Endothelial cell of umbilical vein (primary cell): ENCODE measurements around the gene YTHDF2.

Source experiments
- CTCF ChIP-seq, 2 donors: IDR thresholded peaks; 1 replicate in 1 of 2; 2 replicates in 1 of 2; pipeline ENCODE4 v1.5.1; 2011; ENCODE audit warnings: low read length in 2 of 2, mild to moderate bottlenecking in 2 of 2, moderate library complexity in 2 of 2, control low read depth in 1 of 2, inconsistent platforms in 1 of 2, low read depth in 1 of 2; ENCODE audit not compliant: insufficient read depth in 1 of 2; ENCODE audit errors: extremely low read depth in 1 of 2
- EZH2 ChIP-seq: IDR thresholded peaks from 2 replicates; pipeline ENCODE4 v1.6.1; 2012; ENCODE audit warnings: borderline replicate concordance, low read depth, mild to moderate bottlenecking, moderate library complexity, low read length, inconsistent platforms; ENCODE audit not compliant: severe bottlenecking
- FOS ChIP-seq: IDR thresholded peaks from 2 replicates; pipeline ENCODE4 v1.6.1; 2011; ENCODE audit warnings: mild to moderate bottlenecking, low read length, moderate library complexity, borderline replicate concordance; ENCODE audit not compliant: insufficient read depth
- GATA2 ChIP-seq: IDR thresholded peaks from 2 replicates; pipeline ENCODE4 v1.7.0; 2011; ENCODE audit warnings: low read depth, mild to moderate bottlenecking, moderate library complexity, mixed read lengths, low read length; ENCODE audit not compliant: insufficient read length, insufficient read depth
- JUN ChIP-seq: IDR thresholded peaks from 2 replicates; pipeline ENCODE4 v1.6.1; 2011; ENCODE audit warnings: borderline replicate concordance, low read depth; ENCODE audit not compliant: insufficient read length, insufficient read depth
- MAX ChIP-seq: IDR thresholded peaks from 2 replicates; pipeline ENCODE4 v1.6.1; 2011; ENCODE audit not compliant: insufficient read depth, insufficient read length
- POLR2A ChIP-seq: IDR thresholded peaks from 2 replicates; pipeline ENCODE4 v1.6.1; 2012; ENCODE audit warnings: low read depth, mild to moderate bottlenecking, control low read depth, low read length
- POLR2AphosphoS5 ChIP-seq: IDR thresholded peaks from 2 replicates; pipeline ENCODE4 v1.6.1; 2012; ENCODE audit warnings: low read depth, mild to moderate bottlenecking, control low read depth, low read length, moderate library complexity; ENCODE audit not compliant: insufficient read depth

- TF ChIP-seq CTCF (IDR thresholded peaks at IDR 0.05; ENCODE audit: extremely low read depth in 1 of 2, insufficient read depth in 1 of 2, low read depth in 1 of 2, low read length in 2 of 2) (no peak), POLR2AphosphoS5 (no peak), MAX (no peak), POLR2A (no peak), EZH2 (no peak), GATA2 (no peak), JUN (no peak), FOS (no peak)
Measured at GRCh38 chr1:28718166-28718565, 18.6 kb upstream of the YTHDF2 start.
